Endothelial cell of umbilical vein (primary cell): Measurements from ENCODE around the gene PKD1L1.

Experiments used
- CTCF ChIP-seq, 2 donors: IDR thresholded peaks; 1 replicate in 1 of 2; 2 replicates in 1 of 2; pipeline ENCODE4 v1.5.1; 2011; ENCODE audit warnings: low read length in 2 of 2, mild to moderate bottlenecking in 2 of 2, moderate library complexity in 2 of 2, control low read depth in 1 of 2, inconsistent platforms in 1 of 2, low read depth in 1 of 2; ENCODE audit not compliant: insufficient read depth in 1 of 2; ENCODE audit errors: extremely low read depth in 1 of 2
- MYC ChIP-seq: IDR thresholded peaks from one replicate; pipeline ENCODE4 v1.6.1; 2011; ENCODE audit warnings: mild to moderate bottlenecking, low read depth, low read length
- POLR2A ChIP-seq: IDR thresholded peaks from 2 replicates; pipeline ENCODE4 v1.6.1; 2012; ENCODE audit warnings: low read depth, mild to moderate bottlenecking, control low read depth, low read length
- POLR2AphosphoS5 ChIP-seq: IDR thresholded peaks from 2 replicates; pipeline ENCODE4 v1.6.1; 2012; ENCODE audit warnings: low read depth, mild to moderate bottlenecking, control low read depth, low read length, moderate library complexity; ENCODE audit not compliant: insufficient read depth

GRCh38 chr7:47933215-47933614, 15.1 kb downstream of the PKD1L1 start:
- TF ChIP-seq CTCF (IDR thresholded peaks at IDR 0.05; ENCODE audit: extremely low read depth in 1 of 2, insufficient read depth in 1 of 2, low read depth in 1 of 2, low read length in 2 of 2) (no peak), MYC (no peak), POLR2AphosphoS5 (no peak), POLR2A (no peak)
